Central memory CD4-positive, alpha-beta T cell (primary cell): ENCODE results near the gene FAM227B.
"Not testable (repeated sequence)": the region's sequence is repeated elsewhere in the genome, so short reads cannot be mapped to it uniquely, and the experiment has no call there.

ENCODE experiments used
- DNase-seq: peaks from one replicate; pipeline ENCODE4 v3.0.0; 2022

FAM227B gene

DNA sequence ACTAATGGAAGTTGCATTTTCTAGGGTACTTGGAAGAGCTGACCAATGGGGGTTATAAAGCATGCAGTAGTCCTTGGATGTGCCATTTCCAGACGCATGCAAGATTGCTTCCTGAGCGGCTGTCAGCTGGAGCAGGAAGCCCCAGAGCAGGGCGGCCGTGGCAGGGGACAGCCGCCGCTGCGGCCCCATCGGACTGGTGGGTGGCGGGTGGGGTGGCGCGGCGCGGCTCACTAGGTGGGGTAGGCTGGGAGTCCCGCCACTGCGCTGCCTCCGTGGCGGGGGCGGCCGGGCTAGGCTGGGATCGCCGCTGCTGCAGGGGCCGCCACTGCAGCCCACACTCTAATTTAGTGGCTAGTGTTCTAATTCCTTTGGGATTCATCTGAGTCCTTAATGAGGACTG lies 254.1 kb downstream of the FAM227B start:
- no peak for DNase-seq

GRCh38 chr15:49361370-49361769 lies 259.2 kb downstream of the FAM227B start:
- no peak for DNase-seq

DNA sequence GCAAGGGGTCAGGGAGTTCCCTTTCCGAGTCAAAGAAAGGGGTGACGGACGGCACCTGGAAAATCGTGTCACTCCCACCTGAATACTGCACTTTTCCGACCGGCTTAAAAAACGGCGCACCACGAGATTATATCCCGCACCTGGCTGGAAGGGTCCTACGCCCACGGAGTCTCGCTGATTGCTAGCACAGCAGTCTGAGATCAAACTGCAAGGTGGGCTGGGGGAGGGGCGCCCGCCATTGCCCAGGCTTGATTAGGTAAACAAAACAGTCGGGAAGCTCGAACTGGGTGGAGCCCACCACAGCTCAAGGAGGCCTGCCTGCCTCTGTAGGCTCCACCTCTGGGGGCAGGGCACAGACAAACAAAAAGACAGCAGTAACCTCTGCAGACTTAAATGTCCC lies 266.2 kb downstream of the FAM227B start:
- not testable (repeated sequence) for DNase-seq

DNA sequence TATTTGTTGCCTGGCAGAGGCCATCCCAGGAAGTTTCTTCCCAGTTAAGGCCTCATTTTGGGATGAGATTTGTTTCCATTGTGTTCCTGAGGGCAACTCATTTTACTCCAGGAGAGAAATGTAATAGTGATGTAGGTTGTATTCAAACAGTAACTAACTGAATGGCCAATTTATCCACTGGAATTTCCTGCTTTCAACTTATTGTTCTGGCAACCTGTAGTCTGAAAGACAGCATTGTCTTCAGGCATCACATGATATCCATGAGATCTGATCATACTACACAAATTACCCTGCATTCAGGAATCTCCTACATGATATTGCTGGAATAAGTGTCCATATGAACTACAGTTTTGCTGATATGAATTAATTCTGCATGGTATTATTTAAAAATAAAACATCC lies 277.1 kb downstream of the FAM227B start:
- no peak for DNase-seq

DNA sequence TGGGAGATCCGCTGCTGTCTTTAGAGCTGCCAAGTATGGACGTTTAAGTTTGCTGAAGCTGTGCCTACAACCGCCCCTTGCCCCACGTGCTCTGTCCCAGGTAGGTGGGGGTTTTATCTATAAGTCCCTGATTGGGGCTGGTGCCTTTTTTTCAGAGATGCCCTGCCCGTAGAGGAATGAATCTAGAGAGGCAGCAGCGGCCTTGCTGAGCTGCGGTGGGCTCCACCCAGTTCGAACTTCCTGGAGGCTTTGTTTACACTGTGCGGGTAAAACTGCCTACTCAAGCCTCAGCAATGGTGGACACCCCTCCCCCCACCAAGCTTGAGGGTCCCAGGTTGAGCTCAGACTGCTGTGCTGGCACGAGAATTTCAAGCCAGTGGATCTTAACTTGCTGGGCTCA lies 281.0 kb downstream of the FAM227B start:
- no peak for DNase-seq

DNA sequence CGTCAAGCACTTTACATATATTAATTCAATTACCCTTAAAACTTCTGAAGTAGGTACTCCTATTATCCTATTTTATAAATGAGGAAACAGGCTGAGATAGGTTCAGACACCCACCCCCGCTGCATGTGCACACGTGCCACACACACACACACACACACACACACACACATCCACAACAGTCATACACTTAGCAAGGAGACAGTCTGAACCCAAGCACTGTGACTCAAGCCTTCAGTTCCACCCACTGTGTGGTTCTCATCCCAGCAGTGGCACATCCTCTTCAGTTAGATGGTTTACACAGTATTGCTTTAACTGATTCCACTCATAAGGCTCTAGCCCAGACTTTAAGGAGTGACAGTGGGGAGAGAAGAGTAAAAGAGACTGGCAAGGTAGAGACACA lies 288.7 kb downstream of the FAM227B start:
- no peak for DNase-seq

GRCh38 chr15:49331442-49331841 lies 289.2 kb downstream of the FAM227B start:
- no peak for DNase-seq

DNA sequence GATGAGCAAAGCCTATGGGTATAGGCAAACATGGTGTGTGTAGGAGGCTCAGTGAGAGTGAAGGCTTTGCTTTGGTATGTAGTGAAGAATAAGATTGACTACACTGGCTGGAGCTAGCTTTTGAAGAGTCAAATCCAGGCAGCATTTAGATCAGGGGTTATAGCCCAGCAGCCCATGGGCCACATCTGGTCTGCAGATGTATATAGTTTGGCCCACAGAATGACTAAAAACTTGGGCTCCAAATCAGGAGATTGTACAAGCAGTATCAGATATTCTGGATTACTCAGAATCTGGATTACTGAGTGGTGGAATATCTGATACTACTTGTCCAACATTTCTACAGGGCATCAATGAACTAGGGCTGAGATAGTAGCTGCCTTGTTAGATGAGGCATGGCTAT lies 290.5 kb downstream of the FAM227B start:
- DNase-seq, result no peak

- no peak for DNase-seq
These were observed 291.7 kb downstream of the FAM227B start for GRCh38 chr15:49328941-49329340.

DNA sequence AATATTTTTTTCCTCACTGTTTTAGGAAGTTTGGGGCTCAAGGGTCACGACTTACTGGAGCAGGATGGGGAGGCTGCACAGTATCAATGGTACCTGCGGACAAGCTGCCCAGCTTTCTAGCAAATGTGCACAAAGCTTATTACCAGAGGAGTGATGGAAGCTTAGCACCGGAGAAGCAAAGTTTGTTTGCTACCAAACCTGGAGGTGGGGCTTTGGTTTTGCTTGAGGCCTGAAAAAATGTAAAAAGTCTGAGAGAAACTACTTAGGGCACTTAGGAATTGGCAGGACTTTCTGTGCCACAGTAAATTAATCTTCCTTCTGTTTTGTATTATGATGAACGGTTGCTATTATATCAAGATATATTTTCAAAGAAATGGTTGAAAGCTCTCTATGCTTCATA lies 292.7 kb downstream of the FAM227B start:
- no peak for DNase-seq

DNA sequence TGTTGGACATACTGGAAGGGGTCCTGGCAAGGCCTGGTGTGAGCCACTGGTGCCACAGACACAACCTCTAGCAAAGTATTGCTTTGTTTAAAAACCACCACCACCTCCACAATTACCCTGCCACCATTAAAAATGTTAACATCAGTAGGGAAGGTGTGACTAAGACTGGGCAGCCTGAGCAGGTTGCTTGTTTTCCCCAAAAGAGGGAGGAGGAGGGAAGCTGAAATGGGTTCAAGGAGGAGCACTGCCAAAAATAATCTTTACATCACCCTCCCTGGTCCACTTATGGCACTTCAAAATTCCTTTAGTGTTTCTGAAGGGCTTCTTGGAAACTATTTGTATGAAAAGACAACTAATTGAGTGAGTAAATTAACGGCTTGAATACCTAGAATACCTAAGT lies 297.4 kb downstream of the FAM227B start:
- no peak for DNase-seq

DNA sequence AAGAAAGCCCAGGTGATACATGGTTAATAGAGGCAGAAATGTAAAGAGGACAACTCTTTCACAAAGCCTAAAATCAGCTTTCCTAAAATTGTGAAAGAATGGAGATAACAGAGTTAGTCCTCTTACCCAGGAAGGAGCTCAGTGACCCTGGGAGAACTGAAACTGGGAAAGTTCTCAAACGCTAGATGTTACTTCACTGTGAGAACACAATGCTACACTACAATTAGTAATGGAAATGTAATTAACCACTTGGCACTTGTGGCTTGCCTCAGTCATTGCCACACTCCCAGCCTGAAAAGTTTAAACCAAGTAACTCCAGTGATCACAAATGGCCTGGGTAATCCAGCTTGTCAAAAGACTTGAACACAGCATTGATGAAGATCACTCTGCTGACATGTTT lies 300.3 kb downstream of the FAM227B start:
- no peak for DNase-seq

GRCh38 chr15:49315391-49315823 lies 305.2 kb downstream of the FAM227B start:
- no peak for DNase-seq

GRCh38 chr15:49314716-49315115 lies 305.9 kb downstream of the FAM227B start:
- no peak for DNase-seq

GRCh38 chr15:49313650-49314049 lies 307.0 kb downstream of the FAM227B start:
- DNase-seq, result no peak

DNA sequence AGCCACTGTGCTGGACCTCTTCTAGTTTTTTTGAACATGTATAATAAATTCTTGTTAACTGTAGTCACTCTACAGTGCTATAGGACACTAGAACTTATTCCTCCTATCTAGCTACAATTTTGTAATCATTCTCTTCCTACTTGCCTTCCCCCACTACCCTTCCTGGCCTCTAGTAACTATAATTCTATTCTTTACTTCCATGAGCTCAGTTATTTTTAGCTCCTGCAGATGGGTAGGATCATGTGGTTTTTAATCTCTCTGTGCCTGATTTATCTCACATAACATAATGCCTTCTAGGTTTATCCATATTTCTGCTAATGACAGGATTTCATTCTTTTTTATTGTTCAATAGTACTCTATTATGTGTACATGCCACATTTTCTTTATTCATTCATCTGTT lies 310.7 kb downstream of the FAM227B start:
- DNase-seq, result no peak

GRCh38 chr15:49308686-49309085 lies 311.9 kb downstream of the FAM227B start:
- no peak for DNase-seq

DNA sequence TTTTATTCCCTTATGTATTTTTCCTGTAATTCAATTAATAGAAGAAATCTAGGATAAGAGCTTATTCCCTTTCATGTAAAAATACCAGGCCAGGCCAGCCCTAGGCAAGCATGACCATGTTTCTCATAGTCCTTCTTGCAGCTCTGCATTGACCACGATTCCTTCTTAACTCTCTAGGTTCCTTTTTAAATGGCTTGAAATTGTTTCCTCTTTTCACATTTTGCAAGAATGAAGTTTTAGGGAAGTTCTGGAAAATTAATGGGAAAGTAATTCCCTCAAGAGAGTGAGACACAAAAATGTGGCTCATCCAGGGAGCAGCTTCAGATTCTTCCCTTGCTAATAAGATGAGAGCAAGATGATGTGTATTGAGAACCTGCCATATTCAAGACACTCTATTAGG lies 314.1 kb downstream of the FAM227B start:
- no peak for DNase-seq

DNA sequence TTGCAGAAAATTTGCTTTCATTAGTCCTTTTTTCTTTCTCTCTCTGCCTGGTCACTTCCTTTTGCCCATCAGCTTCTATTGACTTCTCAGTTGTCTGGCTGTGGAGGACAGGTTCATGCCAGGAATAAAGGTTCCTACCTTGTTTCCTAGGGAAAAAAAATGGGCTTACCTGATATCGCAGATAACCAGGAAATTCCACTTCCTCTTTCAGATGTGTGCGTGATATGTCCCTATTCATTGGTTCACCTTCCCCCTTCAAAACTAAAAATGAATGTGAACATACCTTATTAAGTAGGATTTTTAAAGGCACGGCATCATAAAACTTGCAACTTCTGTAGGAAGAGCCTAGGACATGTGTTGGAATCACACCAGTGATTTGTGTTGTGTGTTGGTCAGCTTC lies 317.6 kb downstream of the FAM227B start:
- DNase-seq, result no peak

GRCh38 chr15:49301562-49301961 lies 319.1 kb downstream of the FAM227B start:
- no peak for DNase-seq

GRCh38 chr15:49300856-49301255 lies 319.8 kb downstream of the FAM227B start:
- no peak for DNase-seq

DNA sequence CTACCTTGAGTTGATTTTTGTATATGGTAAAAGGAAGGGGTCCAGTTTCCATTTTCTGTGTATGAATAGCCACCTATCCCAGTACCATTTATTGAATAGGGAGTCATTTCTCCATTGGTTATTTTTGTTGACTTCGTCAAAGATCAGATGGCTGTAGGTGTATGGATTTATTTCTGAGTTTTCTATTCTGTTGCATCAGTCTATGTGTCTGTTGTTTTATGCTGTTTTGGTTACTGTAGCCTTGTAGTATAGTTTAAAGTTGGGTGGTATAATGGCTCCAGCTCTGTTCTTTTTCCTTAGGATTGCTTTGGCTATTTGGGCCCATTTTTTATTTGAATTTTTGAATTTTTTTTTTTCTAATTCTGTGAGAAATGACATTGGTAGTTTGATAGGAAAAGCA lies 323.0 kb downstream of the FAM227B start:
- no peak for DNase-seq

DNA sequence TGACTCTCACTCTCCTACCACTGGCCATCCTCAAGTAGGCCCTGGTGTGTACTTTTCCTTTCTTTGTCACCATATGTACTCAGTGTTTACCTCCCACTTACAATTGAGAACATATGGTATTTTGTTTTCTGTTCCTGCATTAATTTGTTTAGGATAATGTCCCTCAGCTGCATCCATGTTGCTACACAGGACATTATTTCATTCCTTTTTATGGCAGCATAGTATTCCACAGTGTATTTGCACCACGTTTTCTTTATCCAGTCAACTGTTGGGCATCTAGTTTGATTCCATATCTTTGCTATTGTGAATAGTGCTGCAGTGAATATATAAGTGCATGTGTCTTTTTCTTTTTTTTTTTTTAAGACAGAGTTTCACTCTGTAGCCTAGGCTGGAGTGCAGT lies 324.4 kb downstream of the FAM227B start:
- no peak for DNase-seq

GRCh38 chr15:49293941-49294340 lies 326.7 kb downstream of the FAM227B start:
- DNase-seq, result no peak

GRCh38 chr15:49290191-49290590 lies 330.4 kb downstream of the FAM227B start:
- no peak for DNase-seq

DNA sequence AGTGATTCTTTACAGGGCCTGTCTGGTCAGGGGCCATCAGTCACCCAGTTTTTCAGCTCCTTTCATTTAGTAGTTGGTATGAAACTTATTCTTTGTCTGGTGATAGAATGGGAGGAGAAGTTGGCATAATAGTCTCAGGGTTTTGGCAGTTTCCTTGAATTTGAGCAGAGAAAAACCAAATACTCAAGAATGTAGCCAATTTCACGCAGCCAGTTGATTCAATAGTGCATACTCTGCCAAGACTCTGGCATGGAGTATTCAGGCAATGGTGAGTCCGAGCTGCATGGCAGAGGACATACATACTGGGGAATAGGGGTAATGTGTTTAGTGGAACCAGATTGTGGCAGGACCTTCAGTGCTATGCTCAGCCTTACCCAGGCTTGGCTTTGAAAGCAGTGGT lies 332.2 kb downstream of the FAM227B start:
- no peak for DNase-seq
